Activated CD4-positive, alpha-beta T cell treated with anti-CD3 and anti-CD28 coated beads, Interleukin-2, amount 50 U/mL, for 24 hours (primary cell): ENCODE results near the gene CDC14B.

Experiments
- DNase-seq, 2 donors: peaks; one replicate each; pipeline ENCODE4 v3.0.0-alpha.2; 2020; ENCODE audit warnings: low read depth in 1 of 2, low spot score in 1 of 2

Gene CDC14B

DNA sequence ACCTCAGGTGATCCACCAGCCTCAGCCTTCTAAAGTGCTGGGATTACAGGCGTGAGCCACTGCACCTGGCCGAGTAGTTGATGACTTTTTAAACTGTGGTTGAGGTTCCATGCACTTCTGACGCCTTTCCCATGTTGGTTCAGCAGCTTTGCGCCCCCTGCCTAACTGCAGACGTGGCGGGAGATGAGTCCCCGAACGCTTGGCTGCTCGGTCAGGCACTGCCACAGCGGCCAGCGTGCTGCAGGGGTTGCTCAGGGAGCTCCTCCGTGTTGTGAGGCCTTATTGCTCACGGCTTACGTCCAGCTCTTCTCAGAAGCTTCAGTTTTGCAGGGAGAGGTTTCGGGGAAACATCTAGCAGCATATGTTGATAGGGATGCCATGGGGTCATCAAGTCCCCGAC, 134.4 kb downstream of the CDC14B start:
- DNase-seq, result no peak

DNA sequence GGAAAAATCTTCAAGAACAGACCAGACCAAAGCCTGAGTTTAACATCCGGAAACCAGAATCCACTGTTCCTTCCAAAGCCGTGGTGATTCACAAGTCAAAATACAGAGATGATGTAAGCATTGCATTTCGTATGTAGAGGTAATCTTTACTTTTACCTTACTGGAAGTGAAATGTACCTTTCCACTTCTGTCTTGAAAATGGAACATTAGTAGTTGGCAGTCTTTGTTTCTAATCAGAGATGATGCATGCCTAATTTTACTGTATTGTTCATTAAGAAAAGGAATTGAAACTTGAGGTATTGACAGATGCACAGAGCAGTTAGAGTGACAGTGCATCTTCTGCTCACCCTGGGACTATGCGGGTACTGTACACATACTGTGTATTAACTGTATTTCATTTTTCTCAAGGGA, 135.1 kb downstream of the CDC14B start:
- DNase-seq, result no peak

- no peak for DNase-seq
These were observed 135.8 kb downstream of the CDC14B start for GRCh38 chr9:96483733-96484390.

DNA sequence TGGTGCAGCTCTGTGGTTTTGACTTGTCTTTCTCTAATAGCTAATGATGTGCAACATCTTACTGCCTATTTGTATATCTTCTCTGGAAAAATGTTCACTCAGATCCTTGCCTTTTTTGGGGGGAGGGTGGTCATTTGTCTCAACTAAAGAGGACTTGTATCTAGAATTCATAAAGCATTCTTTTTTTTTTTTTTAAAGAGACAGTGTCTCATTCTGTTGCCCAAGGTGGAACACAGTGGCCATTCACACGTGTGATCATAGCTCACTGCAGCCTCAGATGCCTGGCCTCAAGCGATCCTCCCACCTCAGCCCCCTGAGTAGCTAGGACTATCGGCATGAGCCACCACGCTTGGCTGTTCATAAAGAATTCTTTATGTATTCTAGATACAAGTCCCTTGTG, 136.4 kb downstream of the CDC14B start:
- no peak for DNase-seq

DNA sequence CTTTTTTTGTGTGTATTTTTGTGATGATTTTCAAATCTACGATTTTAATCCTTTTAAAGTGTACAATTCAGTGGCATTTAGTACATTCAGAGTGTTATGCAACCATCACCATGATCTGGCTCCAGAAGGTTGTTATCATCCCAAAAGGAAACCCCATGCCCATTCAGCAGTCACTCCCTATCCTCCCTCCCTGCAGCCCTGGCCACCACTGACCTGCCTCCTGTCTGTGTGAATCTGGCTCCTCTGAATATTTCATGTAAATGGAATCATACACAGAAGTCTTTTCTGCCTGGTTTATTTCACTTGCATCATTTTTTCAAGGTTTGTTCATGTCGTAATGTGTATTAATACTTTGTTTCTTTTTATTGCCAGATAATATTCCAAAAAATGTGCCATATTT, 137.2 kb downstream of the CDC14B start:
- no peak for DNase-seq

DNA sequence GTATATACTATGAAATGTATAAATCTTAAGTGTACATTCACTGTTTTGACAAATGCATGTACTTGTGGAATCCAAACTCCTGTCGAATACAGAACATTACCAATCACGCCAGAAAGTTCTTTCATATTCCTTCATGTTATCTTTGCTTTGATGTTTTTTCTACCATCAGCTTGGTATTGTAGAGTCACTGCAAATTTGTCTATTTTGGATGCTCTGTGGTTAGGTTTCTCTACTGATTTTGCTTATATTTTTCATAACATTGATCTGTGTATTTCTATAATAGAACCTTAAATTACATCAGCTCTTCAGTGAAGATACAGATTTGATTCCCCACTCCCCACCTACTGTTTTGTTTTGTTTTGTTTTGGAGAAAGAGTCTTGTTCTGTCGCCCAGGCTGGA, 138.9 kb downstream of the CDC14B start:
- DNase-seq, result no peak

GRCh38 chr9:96478829-96479371, 140.7 kb downstream of the CDC14B start:
- DNase-seq, result no peak

DNA sequence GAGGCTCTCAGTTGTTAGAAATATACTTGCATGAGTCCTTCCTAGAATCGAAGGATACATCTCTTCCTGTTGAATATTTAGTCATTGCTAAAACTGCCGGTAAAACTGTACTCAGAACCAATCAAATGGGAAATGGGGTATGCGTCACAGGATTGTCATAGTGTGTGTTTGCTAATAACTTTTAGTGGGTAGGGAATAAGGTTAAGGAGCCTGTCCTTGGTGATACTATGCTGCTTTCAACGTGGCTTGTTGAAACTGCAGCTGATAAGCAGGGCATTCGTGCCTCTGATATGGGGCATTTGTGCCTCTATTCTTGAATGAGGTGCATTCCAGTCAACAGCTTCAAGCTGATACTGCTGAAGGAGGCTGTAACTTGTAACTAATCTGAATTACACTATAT, 143.1 kb downstream of the CDC14B start:
- no peak for DNase-seq

- DNase-seq, result no peak
These were observed 143.6 kb downstream of the CDC14B start for GRCh38 chr9:96476013-96476412.

DNA sequence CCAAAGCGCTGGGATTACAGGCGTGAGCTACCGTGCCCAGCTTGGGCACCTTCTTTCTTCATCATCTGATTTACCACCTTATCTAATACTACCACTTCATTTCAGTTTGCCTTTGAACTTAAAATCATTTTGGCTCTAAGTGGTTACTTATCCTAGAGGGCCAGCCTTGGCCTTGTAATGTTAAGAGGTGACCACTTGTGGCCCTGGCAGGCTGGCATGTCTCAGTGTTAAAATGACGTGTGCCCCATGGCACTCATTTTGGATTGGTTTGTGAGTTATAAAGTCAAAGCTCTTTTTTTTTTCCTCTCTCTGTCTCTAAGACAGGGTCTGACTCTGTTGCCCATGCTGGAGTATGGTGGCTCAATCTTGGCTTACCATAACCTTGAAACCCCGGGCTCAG, 151.9 kb downstream of the CDC14B start:
- DNase-seq, result no peak

GRCh38 chr9:96464426-96464825, 155.2 kb downstream of the CDC14B start:
- DNase-seq, result no peak

- no peak for DNase-seq
These were observed 157.1 kb downstream of the CDC14B start for GRCh38 chr9:96462541-96462940.

DNA sequence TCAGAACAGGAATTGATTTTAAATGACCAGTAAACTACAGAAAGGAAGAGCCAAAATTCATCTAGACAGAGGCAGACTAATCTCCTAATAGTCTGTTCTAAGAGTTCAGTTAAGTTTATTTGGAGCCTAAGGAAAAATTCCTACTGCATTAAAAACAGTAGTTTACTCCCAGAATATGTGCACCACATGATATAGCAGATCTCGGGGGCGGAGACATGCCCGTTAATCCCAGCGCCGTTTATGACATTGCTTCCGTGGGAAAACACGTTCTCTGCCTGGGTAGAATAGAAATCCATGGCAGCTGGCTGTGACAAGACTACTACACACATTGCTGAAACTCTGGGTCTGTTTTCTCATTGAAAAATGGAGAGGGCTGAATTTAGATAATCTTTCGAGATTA, 158.3 kb downstream of the CDC14B start:
- DNase-seq, result no peak

GRCh38 chr9:96460882-96461281, 158.8 kb downstream of the CDC14B start:
- no peak for DNase-seq

DNA sequence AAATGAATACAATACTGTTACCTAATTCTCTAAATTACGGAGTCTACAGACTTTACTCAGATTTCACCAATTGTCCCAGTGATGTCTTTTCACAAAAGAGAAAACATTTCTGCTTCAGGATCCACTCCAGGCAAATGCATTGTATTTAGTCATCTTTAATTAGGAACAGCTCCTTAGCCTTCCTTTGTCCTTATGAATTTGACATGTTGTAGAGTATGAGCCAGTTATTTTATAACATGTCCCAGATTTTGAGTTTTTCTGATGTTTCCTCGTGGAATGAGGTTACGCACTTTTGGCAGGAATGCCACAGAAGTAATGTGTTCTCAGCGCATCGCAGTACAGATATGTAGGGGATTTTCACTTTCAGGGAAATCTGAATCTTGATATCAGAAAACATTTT, 159.2 kb downstream of the CDC14B start:
- DNase-seq, result no peak

- no peak for DNase-seq
These were observed 160.2 kb downstream of the CDC14B start for GRCh38 chr9:96459268-96460007.

GRCh38 chr9:96458226-96458625, 161.4 kb downstream of the CDC14B start:
- no peak for DNase-seq

DNA sequence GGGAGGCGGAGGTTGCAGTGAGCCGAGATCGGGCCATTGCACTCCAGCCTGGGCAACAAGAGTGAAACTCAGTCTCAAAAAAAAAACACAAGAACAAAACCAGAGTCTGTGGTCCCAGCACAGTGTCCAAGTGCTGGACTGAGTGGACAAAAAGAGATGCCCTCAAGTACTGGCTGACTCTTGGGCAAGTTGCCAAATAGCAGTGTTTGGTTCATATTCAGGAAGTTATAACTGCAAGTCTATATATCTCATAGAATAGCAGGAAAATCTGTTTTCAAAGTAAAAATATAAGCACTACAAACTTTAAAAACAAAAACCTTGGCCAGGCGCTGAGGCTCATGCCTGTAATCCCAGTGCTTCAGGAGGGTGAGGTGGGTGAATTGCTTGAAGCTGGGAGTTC, 162.4 kb downstream of the CDC14B start:
- DNase-seq, result no peak

DNA sequence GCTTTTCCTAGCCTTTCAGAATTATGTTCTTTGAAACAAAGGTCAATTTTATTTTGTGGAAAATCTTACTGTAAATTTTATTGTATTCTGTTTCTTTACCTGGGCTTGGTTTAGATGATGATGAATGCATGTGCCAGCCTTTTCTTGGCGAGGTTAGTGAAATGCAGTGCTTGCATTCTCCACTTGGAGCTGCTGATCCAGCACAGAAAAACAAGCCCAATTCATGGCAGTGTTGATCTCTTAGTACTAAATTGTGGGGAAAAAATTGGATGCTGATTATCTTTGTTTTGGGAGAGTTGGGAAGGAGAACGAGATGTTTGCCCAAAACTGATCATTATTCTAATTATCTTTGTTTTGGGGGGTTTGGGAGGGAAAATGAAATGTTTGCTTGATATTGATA, 166.0 kb downstream of the CDC14B start:
- no peak for DNase-seq

DNA sequence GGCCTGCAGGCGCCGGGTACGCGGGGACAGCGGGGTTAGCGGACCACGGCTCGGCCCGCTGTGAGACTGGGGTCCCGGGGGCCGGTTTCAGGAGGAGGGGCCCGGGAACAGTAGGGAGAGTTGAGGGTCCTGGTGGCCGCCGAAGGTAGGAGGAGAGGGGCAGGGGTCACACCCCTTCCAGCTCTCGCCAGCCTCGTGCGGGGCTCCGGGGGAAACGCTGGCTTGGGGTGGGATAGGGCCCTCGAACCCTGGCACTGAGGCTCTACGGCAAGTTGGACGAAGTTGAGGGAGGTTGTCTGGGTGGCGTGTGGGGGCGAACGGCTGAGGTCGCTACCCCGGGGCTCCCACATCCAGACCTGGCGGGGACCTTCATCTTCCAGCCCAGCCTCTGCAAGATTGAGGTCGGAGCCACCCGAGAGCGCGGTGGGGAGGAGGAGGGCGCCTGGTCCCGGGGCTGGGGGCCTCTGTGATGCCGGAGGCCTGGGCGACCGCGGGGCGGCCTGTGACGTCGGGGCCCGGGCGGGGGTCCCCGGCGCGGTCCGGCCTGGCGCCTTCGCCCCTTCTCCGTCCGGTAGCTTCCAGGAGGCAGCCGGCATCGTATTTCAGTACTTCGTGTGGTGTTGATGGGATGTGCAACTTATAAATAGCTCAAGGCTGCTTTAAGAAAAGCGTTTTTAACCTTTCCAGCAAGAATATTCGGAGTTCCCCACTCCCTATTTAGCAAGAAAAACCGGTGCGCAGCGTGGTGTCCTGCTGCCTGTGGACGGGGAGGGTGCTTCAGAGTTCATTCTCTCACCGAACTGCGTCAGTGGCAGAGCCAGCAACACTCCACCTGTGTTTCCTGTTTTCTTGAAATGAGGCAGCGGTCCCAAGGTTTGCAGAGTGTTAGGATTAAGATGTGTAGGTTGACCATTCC, 168.8 kb downstream of the CDC14B start:
- peak; percentile 7 to 25 for DNase-seq
